ENCODE data around the gene SND1.

The SND1 gene

GRCh38 chr7:127730658-127731276 lies 78.8 kb downstream of the SND1 start:
- no peaks in the 10 kb centered on the region for H3K4me1 ChIP-seq (ENCODE audit: control insufficient read depth, insufficient read depth, low read length)
- no peak overlapping the region for H3K27ac ChIP-seq (ENCODE audit: extremely low read depth, low read depth, low read length)
- H3K36me3 ChIP-seq (ENCODE audit: control insufficient read depth in 2 of 2, insufficient read depth in 1 of 2, low read length in 2 of 2), result peaks cover 4 to 61% of the 10 kb centered on the region in 2 experiments
- CTCF ChIA-PET, result interaction anchor here (0.6 kb wide), 1 partner anchor 464 kb away, joined by 3 read pairs; no protein-coding TSS in a partner anchor
- TF ChIP-seq ZNF701 (tag by site-specific recombination; IDR thresholded peaks at IDR 0.05), result no peak
- no peak for TF ChIP-seq ZNF169 (tag by site-specific recombination; IDR thresholded peaks at IDR 0.05)
- TF ChIP-seq ZNF449 (tag by site-specific recombination; IDR thresholded peaks at IDR 0.05), result no peak
- no peak for TF ChIP-seq ZNF223 (tag by site-specific recombination; IDR thresholded peaks at IDR 0.05)
- no peak for TF ChIP-seq ZNF501 (tag by site-specific recombination; IDR thresholded peaks at IDR 0.05)
- H3K9me3 ChIP-seq (ENCODE audit: control insufficient read depth, insufficient read depth, low read depth, low read length), result no peaks in the 10 kb centered on the region
- POLR2A ChIA-PET, result no interaction called here
- no peak overlapping the region for H3K4me3 ChIP-seq (ENCODE audit: low read depth, low read length)

GRCh38 chr7:127731431-127732080 lies 79.6 kb downstream of the SND1 start:
- H3K4me1 ChIP-seq (ENCODE audit: control insufficient read depth, insufficient read depth, low read length), result no peaks in the 10 kb centered on the region
- H3K27ac ChIP-seq (ENCODE audit: extremely low read depth, low read depth, low read length), result no peak overlapping the region
- TF ChIP-seq ZNF830 (tag by site-specific recombination; IDR thresholded peaks at IDR 0.05; ENCODE audit: low read depth) (no peak), ZNF792 (tag by site-specific recombination; IDR thresholded peaks at IDR 0.05) (no peak), ZBTB17 (tag by site-specific recombination; IDR thresholded peaks at IDR 0.05) (no peak), ZNF776 (tag by site-specific recombination; IDR thresholded peaks at IDR 0.05; ENCODE audit: borderline replicate concordance) (no peak), MZF1 (tag by site-specific recombination; IDR thresholded peaks at IDR 0.05; ENCODE audit: borderline replicate concordance) (no peak), SETDB1 (IDR thresholded peaks at IDR 0.05; ENCODE audit: insufficient read length, low read length) (no peak), ZNF132 (tag by site-specific recombination; IDR thresholded peaks at IDR 0.05; ENCODE audit: borderline replicate concordance) (no peak)
- H3K9me3 ChIP-seq (ENCODE audit: control insufficient read depth, insufficient read depth, low read depth, low read length), result no peaks in the 10 kb centered on the region
- peaks cover 4 to 60% of the 10 kb centered on the region in 2 experiments for H3K36me3 ChIP-seq (ENCODE audit: control insufficient read depth in 2 of 2, insufficient read depth in 1 of 2, low read length in 2 of 2)
- ChIA-PET POLR2A (no interaction called here), CTCF (interaction anchor here (0.6 kb wide), 1 partner anchor 463 kb away, joined by 3 read pairs; no protein-coding TSS in a partner anchor)
- H3K4me3 ChIP-seq (ENCODE audit: low read depth, low read length), result no peak overlapping the region

- Histone ChIP-seq H3K4me1 (ENCODE audit: control insufficient read depth, insufficient read depth, low read length) (no peaks in the 10 kb centered on the region), H3K27ac (ENCODE audit: extremely low read depth, low read depth, low read length) (no peak overlapping the region), H3K9me3 (ENCODE audit: control insufficient read depth, insufficient read depth, low read depth, low read length) (no peaks in the 10 kb centered on the region), H3K4me3 (ENCODE audit: low read depth, low read length) (no peak overlapping the region), H3K36me3 (ENCODE audit: control insufficient read depth in 2 of 2, insufficient read depth in 1 of 2, low read length in 2 of 2) (peaks cover 4 to 66% of the 10 kb centered on the region in 2 experiments)
- CTCF ChIA-PET, result interaction anchor here (0.7 to 0.8 kb wide), 2 partner anchors 8 to 24 kb away, joined by 3 to 4 read pairs; no protein-coding TSS in a partner anchor
- POLR2A ChIA-PET, result no interaction called here
- TF ChIP-seq ZNF776 (tag by site-specific recombination; IDR thresholded peaks at IDR 0.05; ENCODE audit: borderline replicate concordance), result no peak
- no peak for TF ChIP-seq ZBTB1 (tag by site-specific recombination; IDR thresholded peaks at IDR 0.05)
- no peak for TF ChIP-seq ZNF10 (tag by site-specific recombination; IDR thresholded peaks at IDR 0.05)
- no peak for TF ChIP-seq ZNF707 (tag by site-specific recombination; IDR thresholded peaks at IDR 0.05)
- no peak for TF ChIP-seq ZSCAN4 (tag by site-specific recombination; IDR thresholded peaks at IDR 0.05)
- no peak for TF ChIP-seq HOXA7 (CRISPR knock-in tag; IDR thresholded peaks at IDR 0.05; ENCODE audit: borderline replicate concordance)
- TF ChIP-seq SCRT2 (tag by site-specific recombination; IDR thresholded peaks at IDR 0.05), result no peak
- no peak for TF ChIP-seq ZNF488 (tag by site-specific recombination; IDR thresholded peaks at IDR 0.05)
- no peak for TF ChIP-seq ZNF202 (tag by site-specific recombination; IDR thresholded peaks at IDR 0.05; ENCODE audit: borderline replicate concordance)
- no peak for TF ChIP-seq ZIC2 (tag by site-specific recombination; IDR thresholded peaks at IDR 0.05)
Measured at GRCh38 chr7:127732306-127732705, 80.3 kb downstream of the SND1 start.
